ENCODE results near the gene LAMB4. TPM values are rescaled to one million over a fixed set of nuclear protein-coding genes. Genes with fewer than 3 reads are reported as not detected.

Gene LAMB4
- total RNA-seq, 1 donor from 2014 or later: not detected

DNA sequence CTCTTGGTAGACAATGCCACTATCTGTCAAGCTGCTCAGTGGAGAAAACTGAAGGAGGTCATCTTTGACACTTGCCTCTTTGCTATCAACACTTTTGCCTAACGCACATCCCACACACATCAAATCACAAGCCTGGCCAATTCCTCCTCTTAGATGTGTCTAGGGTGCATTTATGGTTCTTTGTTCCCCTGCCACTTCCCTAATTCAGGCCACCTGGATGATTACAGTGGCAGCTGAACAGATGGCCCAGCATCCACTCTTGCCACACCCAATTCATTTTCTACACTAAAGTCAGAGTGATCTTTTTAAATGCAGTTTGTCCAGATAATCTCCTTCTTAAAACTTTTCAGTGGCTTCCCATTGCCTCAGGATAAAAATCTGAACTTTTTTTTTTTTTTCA is 58.6 kb downstream of the LAMB4 start:
- ATAC-seq (ENCODE audit: low read depth) (no peak), DNase-seq (no peak)
- H3K4me1 Mint-ChIP-seq: no peaks in the 10 kb centered on the region
- H3K27ac Mint-ChIP-seq: no peak overlapping the region
- TF ChIP-seq, protein P1, sequence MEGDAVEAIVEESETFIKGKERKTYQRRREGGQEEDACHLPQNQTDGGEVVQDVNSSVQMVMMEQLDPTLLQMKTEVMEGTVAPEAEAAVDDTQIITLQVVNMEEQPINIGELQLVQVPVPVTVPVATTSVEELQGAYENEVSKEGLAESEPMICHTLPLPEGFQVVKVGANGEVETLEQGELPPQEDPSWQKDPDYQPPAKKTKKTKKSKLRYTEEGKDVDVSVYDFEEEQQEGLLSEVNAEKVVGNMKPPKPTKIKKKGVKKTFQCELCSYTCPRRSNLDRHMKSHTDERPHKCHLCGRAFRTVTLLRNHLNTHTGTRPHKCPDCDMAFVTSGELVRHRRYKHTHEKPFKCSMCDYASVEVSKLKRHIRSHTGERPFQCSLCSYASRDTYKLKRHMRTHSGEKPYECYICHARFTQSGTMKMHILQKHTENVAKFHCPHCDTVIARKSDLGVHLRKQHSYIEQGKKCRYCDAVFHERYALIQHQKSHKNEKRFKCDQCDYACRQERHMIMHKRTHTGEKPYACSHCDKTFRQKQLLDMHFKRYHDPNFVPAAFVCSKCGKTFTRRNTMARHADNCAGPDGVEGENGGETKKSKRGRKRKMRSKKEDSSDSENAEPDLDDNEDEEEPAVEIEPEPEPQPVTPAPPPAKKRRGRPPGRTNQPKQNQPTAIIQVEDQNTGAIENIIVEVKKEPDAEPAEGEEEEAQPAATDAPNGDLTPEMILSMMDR (IDR thresholded peaks at IDR 0.05): no peak
- H3K36me3 Mint-ChIP-seq (ENCODE audit: low read depth): no peaks in the 10 kb centered on the region
- ChIA-PET POLR2A (no interaction called here), CTCF (no interaction called here)
- H3K9me3 Mint-ChIP-seq: no peaks in the 10 kb centered on the region
- H3K27me3 Mint-ChIP-seq: peaks cover 8% of the 10 kb centered on the region
- H3K4me3 Mint-ChIP-seq: no peak overlapping the region
- intact Hi-C loops (cut with micrococcal nuclease): no loop called here

DNA sequence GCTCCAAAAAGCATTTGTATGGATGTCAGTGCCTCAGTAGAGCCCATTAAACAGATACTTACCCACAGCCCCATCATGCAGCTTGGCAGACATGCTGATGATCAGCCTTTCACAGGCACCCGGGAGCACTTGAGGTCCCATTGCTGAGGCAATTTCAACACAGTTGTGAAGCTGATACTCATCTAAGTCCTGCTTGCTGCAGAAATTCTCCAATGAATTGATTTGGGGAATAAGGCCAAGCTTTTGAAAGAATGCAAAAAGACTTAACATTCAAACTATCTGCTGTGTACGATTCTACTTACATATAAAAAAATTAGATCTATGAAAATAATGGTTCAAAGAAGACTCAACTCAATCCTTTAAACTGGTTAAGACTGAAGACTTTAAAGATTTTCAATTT is 60.5 kb downstream of the LAMB4 start:
- no peak overlapping the region for H3K4me3 Mint-ChIP-seq
- peaks cover 8% of the 10 kb centered on the region for H3K27me3 Mint-ChIP-seq
- H3K36me3 Mint-ChIP-seq (ENCODE audit: low read depth): no peaks in the 10 kb centered on the region
- ATAC-seq (ENCODE audit: low read depth) (no peak), DNase-seq (no peak)
- H3K4me1 Mint-ChIP-seq: no peaks in the 10 kb centered on the region
- CTCF ChIA-PET: no interaction called here
- TF ChIP-seq, protein P1 (IDR thresholded peaks at IDR 0.05): no peak
- H3K27ac Mint-ChIP-seq: no peak overlapping the region
- H3K9me3 Mint-ChIP-seq: no peaks in the 10 kb centered on the region
- intact Hi-C loops (cut with micrococcal nuclease): no loop called here
- POLR2A ChIA-PET: no interaction called here

DNA sequence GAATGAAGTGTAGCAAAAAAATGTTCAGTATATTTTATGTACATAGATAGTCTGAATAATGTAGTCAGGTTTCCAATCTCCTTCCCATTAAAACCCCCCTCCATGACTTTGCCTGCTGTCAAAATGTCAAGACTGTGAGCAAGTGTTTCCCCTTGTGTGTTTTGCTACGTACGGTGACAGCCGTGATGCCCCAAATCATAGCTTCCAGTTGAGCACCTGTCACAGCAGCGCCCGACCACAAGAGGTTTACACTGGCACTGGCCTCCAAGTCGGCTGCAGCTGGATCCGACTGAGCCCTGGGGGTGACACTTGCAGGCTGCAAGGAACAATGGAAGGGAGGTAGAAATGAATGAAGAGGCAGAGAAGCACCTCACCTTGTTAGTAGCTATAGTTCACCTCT is 62.3 kb downstream of the LAMB4 start:
- POLR2A ChIA-PET: no interaction called here
- H3K9me3 Mint-ChIP-seq: no peaks in the 10 kb centered on the region
- H3K36me3 Mint-ChIP-seq (ENCODE audit: low read depth): no peaks in the 10 kb centered on the region
- ATAC-seq (ENCODE audit: low read depth) (no peak), DNase-seq (no peak)
- no peak overlapping the region for H3K4me3 Mint-ChIP-seq
- H3K4me1 Mint-ChIP-seq: no peaks in the 10 kb centered on the region
- CTCF ChIA-PET: no interaction called here
- TF ChIP-seq, protein P1 (IDR thresholded peaks at IDR 0.05): no peak
- H3K27ac Mint-ChIP-seq: no peak overlapping the region
- intact Hi-C loops (cut with micrococcal nuclease): no loop called here
- H3K27me3 Mint-ChIP-seq: peaks cover 8% of the 10 kb centered on the region

DNA sequence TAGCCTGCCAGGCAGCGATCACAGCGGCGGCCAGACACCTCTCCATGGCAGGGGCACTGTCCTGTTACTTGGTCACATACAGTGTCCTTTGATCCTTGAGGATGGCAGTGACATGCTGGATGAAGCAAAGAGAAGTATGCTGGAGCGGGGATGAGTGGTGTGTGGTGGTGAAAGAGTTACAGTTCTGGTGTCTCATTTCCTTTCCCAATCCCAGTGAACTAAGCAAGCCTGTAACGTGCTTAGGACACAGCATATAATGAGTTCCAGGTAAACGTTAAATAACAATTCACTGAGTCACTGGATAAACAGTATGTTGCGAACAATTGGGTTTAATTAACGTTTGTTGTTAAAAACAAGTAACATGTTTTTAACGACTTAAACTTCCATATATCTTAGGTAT is 63.7 kb downstream of the LAMB4 start:
- intact Hi-C loops (cut with micrococcal nuclease): no loop called here
- POLR2A ChIA-PET: no interaction called here
- no peaks in the 10 kb centered on the region for H3K9me3 Mint-ChIP-seq

DNA sequence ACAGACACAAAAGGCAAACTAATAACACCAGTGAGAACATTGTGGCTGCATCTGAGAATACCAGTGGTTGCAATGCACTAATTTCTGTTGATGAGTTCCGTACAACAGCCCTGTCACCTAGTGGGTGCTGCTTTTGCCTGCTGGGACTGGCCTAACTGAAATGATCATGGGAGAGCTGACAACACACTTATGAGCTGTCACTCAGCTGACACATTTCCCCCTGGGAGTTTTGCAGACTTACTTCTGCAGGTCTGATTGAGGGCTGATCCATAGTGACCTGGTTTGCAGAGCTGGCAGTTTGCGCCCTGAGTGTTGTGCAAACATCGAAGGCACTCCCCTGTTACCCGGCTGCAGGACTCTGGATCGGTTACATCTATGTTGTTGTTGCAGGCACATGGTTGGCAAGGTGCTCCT is 66.6 kb downstream of the LAMB4 start:
- intact Hi-C loops (cut with micrococcal nuclease): no loop called here
- POLR2A ChIA-PET: no interaction called here

More for the DNA sequence above, 63.7 kb downstream of the LAMB4 start:
- Mint-ChIP-seq H3K27me3 (peaks cover 6% of the 10 kb centered on the region), H3K27ac (no peak overlapping the region), H3K4me3 (no peak overlapping the region), H3K36me3 (ENCODE audit: low read depth) (no peaks in the 10 kb centered on the region), H3K4me1 (no peaks in the 10 kb centered on the region)
- ATAC-seq (ENCODE audit: low read depth) (no peak), DNase-seq (no peak)
- TF ChIP-seq, protein P1 (IDR thresholded peaks at IDR 0.05): no peak
- CTCF ChIA-PET: no interaction called here

More for the DNA sequence above, 66.6 kb downstream of the LAMB4 start:
- no peak overlapping the region for H3K4me3 Mint-ChIP-seq
- DNase-seq: no peak
- peaks cover 9% of the 10 kb centered on the region for H3K27me3 Mint-ChIP-seq
- no peaks in the 10 kb centered on the region for H3K4me1 Mint-ChIP-seq
- TF ChIP-seq, protein P1 (IDR thresholded peaks at IDR 0.05): no peak
- H3K27ac Mint-ChIP-seq: no peak overlapping the region
- no peak for ATAC-seq (ENCODE audit: low read depth)
- H3K36me3 Mint-ChIP-seq (ENCODE audit: low read depth): no peaks in the 10 kb centered on the region
- CTCF ChIA-PET: no interaction called here
- H3K9me3 Mint-ChIP-seq: no peaks in the 10 kb centered on the region

All from activated B cell treated with CpG ODN at 0.5 μM for 24 hours (primary cell).